Measurements from ENCODE around the gene ZNF319. TPM values are rescaled to one million over a fixed set of nuclear protein-coding genes. Genes with fewer than 3 reads are reported as not detected.
A peak's percentile ranks its signal among the peaks of the same experiment; 100 is the strongest.

The ZNF319 gene
- total RNA-seq, 1 experiment from 2014 or later, result 2.8 TPM

DNA sequence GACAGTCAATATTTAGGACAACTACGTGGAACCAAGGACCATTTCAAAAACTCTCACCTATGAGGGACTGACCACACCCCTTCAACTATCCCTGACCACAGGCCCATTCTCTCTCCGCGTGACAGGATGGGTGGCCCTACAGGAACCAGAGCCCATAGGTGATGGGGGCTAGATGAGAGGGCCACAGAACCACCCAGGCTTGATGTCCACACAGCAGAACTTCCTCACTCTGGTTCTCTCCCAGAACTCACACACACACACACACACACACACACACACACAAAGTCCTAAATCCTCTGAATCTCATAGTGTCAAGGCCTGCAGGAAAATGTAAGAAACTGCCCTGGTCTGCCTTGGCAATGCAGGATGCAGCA, 1.5 kb downstream of the ZNF319 start:
- no peak for DNase-seq (ENCODE audit: low read depth)

DNA sequence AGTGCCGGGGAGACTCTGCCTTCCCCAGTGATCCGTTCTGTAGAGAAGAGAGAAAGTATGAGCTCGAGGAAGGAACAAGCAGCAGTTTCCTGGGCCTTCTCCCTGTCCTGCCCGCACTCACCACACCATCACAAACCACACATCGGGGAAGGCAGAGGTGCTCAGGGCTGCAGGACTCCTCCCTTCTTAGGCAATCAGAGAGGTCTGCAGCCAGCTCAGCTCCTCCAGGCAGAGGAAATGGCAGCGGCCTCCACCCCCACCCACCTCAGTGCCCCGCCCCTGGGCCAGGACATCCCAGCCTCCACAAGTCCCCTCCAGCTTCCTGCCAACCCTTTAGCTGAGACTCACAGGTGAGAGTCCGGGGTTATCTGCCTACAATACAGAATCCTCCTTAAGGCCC, 2.0 kb downstream of the ZNF319 start:
- peak; percentile 65 for DNase-seq (ENCODE audit: low read depth)

DNA sequence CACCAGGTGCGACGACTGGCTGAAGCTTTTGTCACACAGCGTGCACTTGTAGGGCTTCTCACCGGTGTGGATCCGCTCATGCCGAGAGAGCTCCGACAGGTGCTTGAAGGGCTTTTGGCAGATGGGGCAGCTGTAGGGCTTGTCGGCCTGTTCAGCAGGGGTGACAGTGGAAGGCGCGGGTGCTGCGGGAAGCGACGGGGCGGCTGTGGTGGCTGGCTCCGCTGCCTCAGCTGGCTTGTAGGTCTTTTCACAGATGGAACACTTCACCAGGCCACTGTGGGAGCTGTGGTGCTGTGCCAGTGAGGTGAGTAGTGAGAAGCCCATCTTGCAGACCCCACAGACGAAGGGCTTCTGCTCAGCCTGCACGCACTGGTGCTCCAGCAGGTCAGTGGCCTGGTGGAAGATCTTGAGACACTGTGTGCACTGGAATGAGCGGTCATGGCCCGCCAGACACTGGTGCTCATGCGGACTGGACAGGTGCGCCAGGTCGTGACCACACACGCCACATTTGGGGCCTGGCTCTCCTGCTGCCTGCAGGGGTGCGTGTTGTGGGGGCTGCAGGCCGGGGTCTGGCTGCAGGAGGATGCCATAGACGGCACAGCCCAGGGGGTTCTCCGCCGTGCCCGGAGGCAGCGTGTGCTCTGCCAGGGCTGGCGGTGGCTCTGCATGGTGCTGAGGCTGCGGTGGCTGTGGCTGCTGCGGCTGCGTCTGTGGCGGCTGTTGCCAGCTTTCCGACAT, 2.8 kb downstream of the ZNF319 start:
- no peak for DNase-seq (ENCODE audit: low read depth)

GRCh38 chr16:57997176-57997527, 3.3 kb downstream of the ZNF319 start:
- DNase-seq (ENCODE audit: low read depth), result no peak

GRCh38 chr16:57996406-57997175, 3.9 kb downstream of the ZNF319 start:
- no peak for DNase-seq (ENCODE audit: low read depth)

DNA sequence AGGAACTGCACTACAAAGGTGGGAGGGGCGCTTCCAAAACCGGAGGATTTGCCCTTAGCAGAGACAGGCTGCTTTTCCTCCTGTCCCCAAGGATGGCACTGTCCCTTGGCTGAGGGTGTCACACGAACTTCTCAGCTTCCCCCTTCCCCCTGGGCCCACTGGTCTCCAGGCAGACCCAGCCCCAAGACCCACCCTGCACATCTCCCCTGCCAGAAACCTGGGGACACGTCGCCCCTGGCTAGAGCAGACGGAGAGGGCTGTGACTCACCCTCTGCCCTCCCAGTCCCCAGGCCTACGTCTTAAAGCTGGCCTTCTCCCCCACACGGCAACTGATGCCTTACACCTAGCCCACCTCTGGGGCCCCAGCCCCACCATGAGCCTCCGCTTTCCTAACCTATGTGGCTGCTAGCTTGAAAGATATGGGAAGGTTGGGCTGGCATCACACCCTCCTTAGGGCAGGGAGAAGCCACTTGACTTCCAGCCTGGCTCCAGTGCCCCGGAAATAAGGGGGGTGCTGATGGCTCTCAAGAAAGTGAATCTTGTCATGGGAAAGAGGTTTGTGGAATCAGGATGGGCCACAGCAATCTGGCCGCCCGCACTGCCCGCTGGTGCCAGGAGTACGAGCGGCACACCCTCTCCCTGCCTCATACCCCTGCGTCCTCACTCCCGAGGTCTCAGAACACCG, 4.6 kb downstream of the ZNF319 start:
- DNase-seq (ENCODE audit: low read depth), result no peak

DNA sequence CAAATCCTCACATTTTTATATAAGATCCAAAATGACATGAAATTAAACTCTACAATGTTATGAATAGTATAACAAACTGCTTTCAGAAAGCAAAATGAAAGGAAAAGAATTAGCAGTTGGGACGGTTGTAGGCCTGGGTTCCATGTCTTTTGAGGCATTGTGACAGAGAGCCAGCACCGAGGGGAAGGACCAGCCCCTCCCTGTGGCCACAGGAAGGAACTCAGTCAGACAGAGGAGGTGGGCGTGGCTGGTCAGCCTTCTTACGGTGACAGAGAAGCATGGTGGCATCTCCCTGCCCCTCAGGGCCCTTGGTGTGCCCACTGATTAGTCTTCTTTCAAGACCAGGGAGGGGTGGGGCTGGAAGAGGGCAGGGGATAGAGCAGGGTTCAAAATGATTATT, 5.7 kb downstream of the ZNF319 start:
- DNase-seq (ENCODE audit: low read depth), result peak; percentile 44

DNA sequence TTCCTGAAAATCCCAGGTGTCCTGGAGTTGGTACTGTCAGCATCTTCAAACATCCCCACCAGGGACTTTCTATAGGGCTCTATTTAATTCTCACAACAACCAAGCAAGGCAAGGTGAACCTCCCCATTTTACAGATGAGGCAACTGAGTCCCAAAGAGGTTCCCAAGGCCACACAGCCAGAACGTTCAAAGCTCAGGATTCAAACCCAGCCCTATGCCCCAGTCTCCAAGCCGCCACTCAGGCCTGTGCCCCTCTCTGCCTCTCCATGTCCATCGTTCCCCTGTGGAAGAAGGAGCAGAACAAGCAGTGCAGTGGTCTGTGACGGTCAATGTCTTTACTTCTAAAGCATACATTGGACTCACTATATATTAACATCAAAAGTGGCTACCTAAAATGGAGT, 6.1 kb downstream of the ZNF319 start:
- no peak for DNase-seq (ENCODE audit: low read depth)

GRCh38 chr16:57993897-57994296, 6.6 kb downstream of the ZNF319 start:
- no peak for DNase-seq (ENCODE audit: low read depth)

DNA sequence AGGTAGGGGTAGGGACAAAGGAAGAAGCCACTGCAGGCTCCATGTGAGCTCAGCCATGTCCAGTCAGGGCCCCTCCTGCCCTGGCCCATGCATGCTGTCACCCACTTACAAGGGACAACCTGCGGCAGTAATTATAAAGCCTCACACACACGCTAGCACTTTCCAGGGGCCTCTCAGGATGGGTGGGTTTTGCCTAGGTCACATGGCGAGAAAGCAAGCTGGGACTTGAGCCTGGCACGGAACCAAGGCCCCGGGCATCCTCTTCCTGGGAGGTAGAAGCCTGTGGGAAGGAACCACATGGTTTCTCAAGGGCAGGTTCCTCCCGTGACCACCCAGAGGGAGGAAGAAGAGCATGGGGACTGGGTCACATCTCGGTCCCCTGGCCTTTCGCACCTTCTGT, 7.0 kb downstream of the ZNF319 start:
- no peak for DNase-seq (ENCODE audit: low read depth)

DNA sequence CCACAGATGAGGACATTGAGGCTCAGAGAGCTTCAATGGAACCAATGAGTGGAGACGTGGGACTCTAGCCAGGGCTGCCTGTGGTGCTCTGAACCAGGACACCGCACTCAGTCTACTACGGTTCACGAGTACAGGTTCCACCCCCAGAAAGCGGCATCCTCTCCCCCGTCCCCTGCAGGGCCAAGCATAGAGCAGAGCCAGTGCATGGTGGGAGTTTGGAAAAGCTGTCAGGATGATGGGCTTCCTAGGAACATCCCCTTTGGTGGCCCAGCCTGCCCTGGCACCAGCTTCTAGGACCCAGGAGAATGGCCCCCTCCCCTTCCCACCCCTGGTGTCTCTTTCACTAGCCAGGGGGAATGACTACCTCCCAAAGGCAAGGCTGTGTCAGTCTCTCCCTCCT, 8.4 kb downstream of the ZNF319 start:
- DNase-seq (ENCODE audit: low read depth), result no peak

DNA sequence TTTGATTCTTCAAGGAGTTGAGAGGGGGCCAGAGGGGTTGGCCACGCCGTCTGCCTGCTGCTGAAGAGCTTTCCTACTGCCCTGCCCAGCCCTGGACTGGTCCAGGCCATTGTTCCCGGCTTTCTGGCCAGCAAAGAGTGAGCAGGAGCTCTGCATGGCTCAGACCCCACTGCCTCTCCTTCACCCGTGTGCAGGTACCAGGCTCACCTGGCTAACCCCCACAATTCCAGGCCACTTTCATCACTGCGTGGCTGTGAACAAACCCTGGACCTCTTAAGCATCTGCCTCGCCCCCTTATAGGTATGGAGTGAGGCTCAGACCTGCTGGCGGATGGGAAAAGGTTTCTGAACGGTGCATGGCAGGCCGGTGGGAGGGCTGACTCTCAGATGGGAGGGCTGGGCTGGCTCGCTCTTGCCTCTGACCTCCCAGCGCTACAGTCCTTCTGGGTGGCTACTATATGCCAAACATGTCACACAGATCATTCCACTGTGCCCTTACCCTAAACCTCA, 8.9 kb downstream of the ZNF319 start:
- DNase-seq (ENCODE audit: low read depth), result no peak

DNA sequence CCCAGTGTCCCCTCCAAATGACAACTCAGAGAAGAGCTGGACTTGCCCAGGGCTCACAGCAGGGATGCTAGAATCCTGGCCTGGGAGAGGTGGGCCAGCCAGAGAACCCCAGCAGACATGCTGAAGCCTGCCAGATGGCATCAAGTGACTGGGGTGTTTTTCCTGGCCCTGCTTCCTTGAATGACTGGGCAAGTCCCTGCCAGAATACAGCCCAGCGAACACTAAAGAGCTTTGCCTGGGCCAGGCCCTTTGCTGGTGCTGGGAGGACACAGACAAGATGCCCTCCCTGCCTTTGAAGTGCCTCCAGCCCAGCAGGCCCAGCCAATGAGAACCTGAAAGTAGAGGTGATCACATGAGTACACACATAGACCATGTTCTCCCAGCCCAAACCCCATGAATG, 11.5 kb downstream of the ZNF319 start:
- DNase-seq (ENCODE audit: low read depth), result no peak

DNA sequence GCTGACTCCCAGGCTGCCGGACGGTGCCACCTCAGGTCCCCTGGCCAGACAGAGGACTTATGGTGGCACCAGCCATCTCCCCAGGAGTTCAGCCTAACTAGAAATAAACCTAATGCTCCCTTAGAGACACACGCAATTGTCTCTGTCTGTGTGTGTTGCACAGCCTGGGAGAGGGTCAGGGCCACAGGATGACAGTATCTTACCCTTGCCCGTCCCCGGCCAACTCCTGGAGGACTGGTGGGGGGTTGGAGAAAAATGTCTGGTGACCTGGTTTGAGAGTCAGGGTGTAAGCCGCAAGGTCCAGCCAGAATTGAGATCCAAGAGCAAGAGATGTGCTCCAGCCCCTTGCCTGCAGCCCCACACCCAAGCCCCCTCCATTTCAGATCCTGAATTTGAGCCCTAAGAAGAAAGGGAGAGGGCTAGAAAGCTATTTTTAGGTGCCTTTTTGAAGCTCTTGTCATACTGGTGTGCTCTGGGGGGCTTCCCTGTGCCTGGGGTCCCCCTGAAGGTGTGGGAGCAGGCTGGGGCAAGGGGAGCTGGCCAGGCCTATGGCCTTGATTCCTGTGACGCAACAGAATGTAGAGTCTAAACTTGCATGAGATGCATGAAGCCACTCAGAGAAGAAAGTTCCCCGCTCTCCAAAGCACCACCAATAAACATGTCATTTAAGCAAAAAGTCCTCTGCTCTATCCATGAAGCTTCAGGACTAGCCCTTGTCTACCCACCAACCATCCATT, 12.9 kb downstream of the ZNF319 start:
- DNase-seq (ENCODE audit: low read depth), result no peak

DNA sequence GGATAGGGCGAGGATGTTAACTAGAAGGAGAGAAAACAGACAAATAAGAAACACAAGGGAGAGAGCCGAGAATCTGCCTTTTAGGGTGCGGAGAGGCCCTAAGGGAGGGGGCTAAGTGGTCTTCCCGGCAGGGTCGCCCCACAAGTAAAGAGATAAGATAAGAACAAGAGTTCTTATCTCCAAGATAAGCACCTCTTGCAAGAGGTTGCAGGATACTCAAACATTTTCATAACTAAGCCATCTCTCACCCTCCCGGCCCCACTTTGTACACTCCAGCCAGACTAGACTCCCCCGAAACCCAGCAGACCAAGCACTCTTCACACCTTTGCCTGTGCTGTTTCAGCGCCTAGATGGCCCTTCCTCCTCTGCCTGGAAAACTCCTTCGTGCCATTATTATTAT, 14.3 kb downstream of the ZNF319 start:
- no peak for DNase-seq (ENCODE audit: low read depth)

DNA sequence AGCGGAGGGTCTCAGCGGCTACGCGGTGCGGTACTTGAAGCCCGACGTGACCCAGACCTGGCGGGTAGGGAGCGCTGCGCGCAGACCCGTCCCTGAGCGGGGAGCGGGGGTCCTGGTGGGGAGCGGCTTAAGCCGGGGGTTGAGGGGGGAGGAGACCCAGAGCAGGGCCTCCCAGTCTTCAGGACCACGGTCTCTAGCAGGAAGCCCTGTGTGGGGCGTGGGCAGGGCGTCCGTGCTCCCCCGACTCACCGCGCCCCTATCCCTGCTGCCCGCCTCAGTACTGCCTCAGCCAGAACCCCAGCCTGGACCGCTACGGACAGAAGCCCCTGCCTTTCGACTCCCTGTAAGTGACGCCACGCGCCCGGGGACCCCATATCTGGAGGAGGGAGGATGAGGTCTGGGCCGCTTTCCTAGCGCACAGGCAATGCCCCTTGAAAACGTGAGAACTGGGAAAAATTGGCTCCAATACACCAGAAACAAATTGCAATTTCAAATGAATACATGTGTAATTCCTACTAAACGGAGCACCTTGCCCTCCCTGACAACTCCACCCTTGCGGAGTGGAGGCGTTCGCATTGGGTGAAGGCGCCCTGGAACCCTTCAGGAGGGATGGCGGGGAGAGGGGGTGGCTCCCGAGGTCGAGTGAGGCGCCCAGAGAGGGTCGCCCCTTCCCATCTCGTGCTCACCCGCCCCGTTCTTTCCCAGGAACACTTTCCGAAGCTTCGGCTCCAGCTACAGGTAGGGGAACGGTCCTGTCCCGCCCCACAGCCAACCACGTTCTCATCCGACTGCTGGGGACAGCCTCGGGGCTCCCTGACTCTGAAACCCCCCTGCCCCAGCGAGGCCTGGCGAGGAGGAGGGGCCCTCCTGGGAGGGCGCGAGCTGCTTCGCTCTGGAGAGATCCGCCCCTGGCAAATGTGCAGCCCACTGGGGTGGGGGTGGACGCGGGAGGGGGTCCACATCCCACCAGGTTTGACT, 15.0 kb downstream of the ZNF319 start:
- no peak for DNase-seq (ENCODE audit: low read depth)

- no peak for DNase-seq (ENCODE audit: low read depth)
Observed at GRCh38 chr16:57984443-57985203, 15.8 kb downstream of the ZNF319 start.

- no peak for DNase-seq (ENCODE audit: low read depth)
Observed at GRCh38 chr16:57982385-57982784, 18.1 kb downstream of the ZNF319 start.

GRCh38 chr16:57981636-57982035, 18.8 kb downstream of the ZNF319 start:
- no peak for DNase-seq (ENCODE audit: low read depth)

All from HT1080 (cell line).